HepG2 (cell line): ENCODE results near the gene DENND11. TPM values are rescaled to one million over a fixed set of nuclear protein-coding genes. Genes with fewer than 3 reads are reported as not detected.

Experiments used
- ATF1 ChIP-seq: IDR thresholded peaks from 2 replicates; pipeline ENCODE4 v1.6.1; 2016; ENCODE audit warnings: mild to moderate bottlenecking, control low read depth
- EED ChIP-seq: sonication (generic); formaldehyde crosslinking; IDR thresholded peaks from 2 replicates; pipeline ENCODE4 v1.5.0; 2020; ENCODE audit warnings: mild to moderate bottlenecking, missing genetic modification reagents
- HOXA5 ChIP-seq: sonication (generic); formaldehyde crosslinking; IDR thresholded peaks from 2 replicates; pipeline ENCODE4 v1.4.0; 2020; ENCODE audit warnings: missing genetic modification reagents
- IRF9 ChIP-seq: sonication (generic); formaldehyde crosslinking; IDR thresholded peaks from 2 replicates; pipeline ENCODE4 v1.8.0; 2022; ENCODE audit warnings: missing genetic modification reagents, mild to moderate bottlenecking, borderline replicate concordance
- JUNB ChIP-seq: sonication (generic); formaldehyde crosslinking; IDR thresholded peaks from 2 replicates; pipeline ENCODE4 v1.8.0; 2022; ENCODE audit warnings: missing genetic modification reagents, mild to moderate bottlenecking, borderline replicate concordance
- KLF13 ChIP-seq: sonication (generic); formaldehyde crosslinking; IDR thresholded peaks from 2 replicates; pipeline ENCODE4 v1.4.0; 2020; ENCODE audit warnings: mild to moderate bottlenecking, missing genetic modification reagents
- MBNL3 ChIP-seq: fragments of 250-450 bp; sonication (Bioruptor Pico); conservative IDR thresholded peaks from 2 replicates; pipeline ENCODE4 v1.8.0; 2022; ENCODE audit warnings: mild to moderate bottlenecking, inconsistent platforms
- NR0B2 ChIP-seq: sonication (generic); formaldehyde crosslinking; IDR thresholded peaks from 2 replicates; pipeline ENCODE4 v1.4.0; 2020; ENCODE audit warnings: mild to moderate bottlenecking, missing genetic modification reagents
- PBX2 ChIP-seq: IDR thresholded peaks from 2 replicates; pipeline ENCODE4 v1.6.1; 2016; ENCODE audit warnings: control low read depth
- PCBP2 ChIP-seq: fragments of 200-400 bp; formaldehyde crosslinking; optimal IDR thresholded peaks from 2 replicates; pipeline ENCODE3; 2018; ENCODE audit warnings: low read length, low read depth; ENCODE audit not compliant: poor library complexity, severe bottlenecking
- PHF20 ChIP-seq: sonication (generic); formaldehyde crosslinking; IDR thresholded peaks from 2 replicates; pipeline ENCODE4 v1.5.0; 2020; ENCODE audit warnings: mild to moderate bottlenecking, missing genetic modification reagents
- SMYD3 ChIP-seq: sonication (generic); formaldehyde crosslinking; IDR thresholded peaks from 2 replicates; pipeline ENCODE4 v1.8.1; 2023; ENCODE audit warnings: mild to moderate bottlenecking, missing genetic modification reagents
- SP4 ChIP-seq: sonication (generic); formaldehyde crosslinking; IDR thresholded peaks from 2 replicates; pipeline ENCODE4 v1.8.1; 2023; ENCODE audit warnings: mild to moderate bottlenecking, missing genetic modification reagents
- SRSF4 ChIP-seq: fragments of 200-400 bp; formaldehyde crosslinking; IDR thresholded peaks from one replicate; pipeline ENCODE4 v1.6.1; 2018; ENCODE audit warnings: mild to moderate bottlenecking, low read depth, low read length, moderate library complexity; ENCODE audit not compliant: poor library complexity, severe bottlenecking
- ZFAT ChIP-seq: sonication (generic); formaldehyde crosslinking; conservative IDR thresholded peaks from 2 replicates; pipeline ENCODE4 v1.8.1; 2023; ENCODE audit warnings: missing genetic modification reagents, inconsistent platforms
- ZNF281 ChIP-seq: sonication (generic); formaldehyde crosslinking; IDR thresholded peaks from 2 replicates; pipeline ENCODE4 v1.4.0; 2020; ENCODE audit warnings: missing genetic modification reagents, borderline replicate concordance
- ZNF296 ChIP-seq: sonication (generic); formaldehyde crosslinking; conservative IDR thresholded peaks from 2 replicates; pipeline ENCODE4 v1.5.0; 2020; ENCODE audit warnings: mild to moderate bottlenecking, missing genetic modification reagents
- ZNF552 ChIP-seq: sonication (generic); formaldehyde crosslinking; IDR thresholded peaks from 2 replicates; pipeline ENCODE4 v1.9.0; 2022; ENCODE audit warnings: missing genetic modification reagents, mild to moderate bottlenecking, borderline replicate concordance
- ZNF75D ChIP-seq: sonication (generic); formaldehyde crosslinking; IDR thresholded peaks from 2 replicates; pipeline ENCODE4 v1.8.1; 2023; ENCODE audit warnings: missing genetic modification reagents, mild to moderate bottlenecking, borderline replicate concordance
- ZNF775 ChIP-seq: sonication (generic); formaldehyde crosslinking; IDR thresholded peaks from 2 replicates; pipeline ENCODE4 v1.4.0; 2020; ENCODE audit warnings: missing genetic modification reagents, mild to moderate bottlenecking, moderate library complexity, borderline replicate concordance
- ZNF784 ChIP-seq: sonication (generic); formaldehyde crosslinking; IDR thresholded peaks from 2 replicates; pipeline ENCODE4 v1.5.1; 2020; ENCODE audit warnings: missing genetic modification reagents, mild to moderate bottlenecking, borderline replicate concordance
- polyA plus RNA-seq, 8 experiments: library from polyadenylated mRNA; depleted of rRNA in 3 of 8; stranded (reverse) in 7 of 8; unstranded in 1 of 8; fragments of >200 nt; fragmentation: Illumina TruSeq in 4 of 8; extraction: Trizol in 4 of 8; gene quantifications; 2 replicates each; pipeline versions ENCODE4 v1.2.1 to v1.2.3, GENCODE V29; 2011 to 2016; ENCODE audit warnings: low read depth in 4 of 8, missing spikeins in 1 of 8, mixed read lengths in 1 of 8; ENCODE audit not compliant: insufficient read depth in 1 of 8
- total RNA-seq, 5 experiments: library from RNA; depleted of rRNA; stranded (reverse); fragments of >200 nt; fragmentation: Illumina TruSeq; extraction: Trizol; gene quantifications; 2 replicates each; pipeline ENCODE4 v1.2.3, GENCODE V29; 2016; ENCODE audit warnings: low read depth in 1 of 5

Gene DENND11
- total and polyA plus RNA-seq, 2 of the 13 experiments (the other 11 are each of a cell fraction or from before 2014, with no cell fraction given) = 7.1 to 10.5 TPM

GRCh38 chr7:141737836-141738591 lies 36.0 kb upstream of the DENND11 start, which contains the start of gene SSBP1 (continued):
- TF ChIP-seq ZNF784 (CRISPR knock-in tag) (peak; percentile 70; the same call in 1 of the 2 replicates), KLF13 (no peak), ZNF296 (0 out of 2 replicates have a peak, but pooled peaks have one; percentile 48), IRF9 (CRISPR knock-in tag) (peak; percentile 84), SRSF4 (no peak), SMYD3 (CRISPR knock-in tag) (peak; percentile 84), NR0B2 (CRISPR knock-in tag) (peak; percentile 55; the same call in 1 of the 2 replicates), PHF20 (CRISPR knock-in tag) (peak; percentile 99), ZNF552 (CRISPR knock-in tag) (no peak), ZFAT (no peak; the same call in 1 of the 2 replicates), HOXA5 (CRISPR knock-in tag) (peak; percentile 90), JUNB (CRISPR knock-in tag) (no peak), PBX2 (CRISPR knock-in tag) (no peak), MBNL3 (CRISPR knock-in tag) (no peak), SP4 (peak; percentile 83; the same call in 1 of the 2 replicates), ZNF775 (peak; percentile 80; the same call in 1 of the 2 replicates), PCBP2 (peak; percentile 62), ZNF281 (CRISPR knock-in tag) (peak; percentile 44; the same call in 1 of the 2 replicates), ATF1 (CRISPR knock-in tag) (peak; percentile 94), ZNF75D (CRISPR knock-in tag) (no peak), EED (CRISPR knock-in tag) (no peak)
